Dedifferentiated amniotic fluid mesenchymal stem cell (primary cell): ENCODE measurements around the gene CDV3.
"Not testable (repeated sequence)": the region's sequence is repeated elsewhere in the genome, so short reads cannot be mapped to it uniquely, and the experiment has no call there.

Experiments
- DNase-seq: peaks from one replicate; pipeline ENCODE4 v3.0.0-alpha.2; 2016; ENCODE audit errors: extremely low spot score

CDV3 gene

GRCh38 chr3:133573629-133574194, at the start of gene CDV3:
CDV3 (plus strand) TSS chr3:133573686; CDS start chr3:133574045, 359 bp downstream.
- no peak for DNase-seq

- not testable (repeated sequence) for DNase-seq
Observed at GRCh38 chr3:133523758-133524157, 49.7 kb upstream of the CDV3 start.

- no peak for DNase-seq
Observed at GRCh38 chr3:133525435-133525834, 48.1 kb upstream of the CDV3 start.

GRCh38 chr3:133527081-133527715, 46.3 kb upstream of the CDV3 start:
- no peak for DNase-seq

GRCh38 chr3:133529809-133530208, 43.7 kb upstream of the CDV3 start:
- DNase-seq: no peak

GRCh38 chr3:133531981-133532380, 41.5 kb upstream of the CDV3 start:
- no peak for DNase-seq

- DNase-seq: no peak
Observed at GRCh38 chr3:133532951-133533350, 40.5 kb upstream of the CDV3 start.

- peak; percentile 79 for DNase-seq
Observed at GRCh38 chr3:133535971-133536881, 37.3 kb upstream of the CDV3 start.

GRCh38 chr3:133537131-133537530, 36.4 kb upstream of the CDV3 start:
- not testable (repeated sequence) for DNase-seq

GRCh38 chr3:133538154-133538553, 35.3 kb upstream of the CDV3 start:
- DNase-seq: no peak

- DNase-seq: no peak
Observed at GRCh38 chr3:133540896-133541674, 32.4 kb upstream of the CDV3 start.

- no peak for DNase-seq
Observed at GRCh38 chr3:133542871-133543270, 30.6 kb upstream of the CDV3 start.

- not testable (repeated sequence) for DNase-seq
Observed at GRCh38 chr3:133544983-133545382, 28.5 kb upstream of the CDV3 start.

GRCh38 chr3:133547432-133548041, 25.9 kb upstream of the CDV3 start:
- DNase-seq: peak; percentile 79

- peak; percentile 36 for DNase-seq
Observed at GRCh38 chr3:133548090-133548489, 25.4 kb upstream of the CDV3 start.

- no peak for DNase-seq
Observed at GRCh38 chr3:133549565-133549964, 23.9 kb upstream of the CDV3 start.

- DNase-seq: not testable (repeated sequence)
Observed at GRCh38 chr3:133551589-133551988, 21.9 kb upstream of the CDV3 start.

GRCh38 chr3:133561679-133562078, 11.8 kb upstream of the CDV3 start:
- DNase-seq: no peak

GRCh38 chr3:133562376-133562775, 11.1 kb upstream of the CDV3 start:
- DNase-seq: no peak

- peak; percentile 75 for DNase-seq
Observed at GRCh38 chr3:133563186-133563591, 10.3 kb upstream of the CDV3 start.

GRCh38 chr3:133563816-133564215, 9.7 kb upstream of the CDV3 start:
- no peak for DNase-seq
